ENCODE measurements around the gene SRC.

Gene SRC

DNA sequence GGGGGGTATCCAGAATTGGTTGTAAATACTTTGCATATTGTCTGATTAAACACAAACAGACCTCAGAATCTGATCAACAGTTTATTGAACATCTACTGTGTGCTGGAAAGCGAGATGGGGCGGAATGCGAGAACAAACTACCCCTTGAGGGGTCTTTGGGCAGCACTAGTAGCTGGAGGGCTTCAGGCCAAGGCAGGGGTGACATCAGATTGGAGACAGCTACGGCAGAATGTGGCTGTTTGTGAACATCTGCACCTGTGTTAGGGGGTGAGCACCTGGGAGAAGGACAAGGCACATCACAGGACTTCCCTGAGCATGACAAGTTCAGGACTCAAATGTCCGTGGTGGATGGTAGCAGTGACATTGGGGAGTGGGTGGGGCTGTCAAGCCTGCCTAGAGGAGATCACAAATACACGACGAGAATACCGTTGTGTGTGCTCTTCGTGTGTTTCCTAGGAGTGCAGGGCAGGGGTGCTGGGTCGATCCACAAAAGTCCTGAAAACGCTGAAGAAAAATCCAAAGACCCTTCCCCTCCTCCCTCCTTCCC is 59.5 kb downstream of the SRC start:
- DNase-seq (ENCODE audit: low spot score), result no peak
- TF ChIP-seq, protein P1, sequence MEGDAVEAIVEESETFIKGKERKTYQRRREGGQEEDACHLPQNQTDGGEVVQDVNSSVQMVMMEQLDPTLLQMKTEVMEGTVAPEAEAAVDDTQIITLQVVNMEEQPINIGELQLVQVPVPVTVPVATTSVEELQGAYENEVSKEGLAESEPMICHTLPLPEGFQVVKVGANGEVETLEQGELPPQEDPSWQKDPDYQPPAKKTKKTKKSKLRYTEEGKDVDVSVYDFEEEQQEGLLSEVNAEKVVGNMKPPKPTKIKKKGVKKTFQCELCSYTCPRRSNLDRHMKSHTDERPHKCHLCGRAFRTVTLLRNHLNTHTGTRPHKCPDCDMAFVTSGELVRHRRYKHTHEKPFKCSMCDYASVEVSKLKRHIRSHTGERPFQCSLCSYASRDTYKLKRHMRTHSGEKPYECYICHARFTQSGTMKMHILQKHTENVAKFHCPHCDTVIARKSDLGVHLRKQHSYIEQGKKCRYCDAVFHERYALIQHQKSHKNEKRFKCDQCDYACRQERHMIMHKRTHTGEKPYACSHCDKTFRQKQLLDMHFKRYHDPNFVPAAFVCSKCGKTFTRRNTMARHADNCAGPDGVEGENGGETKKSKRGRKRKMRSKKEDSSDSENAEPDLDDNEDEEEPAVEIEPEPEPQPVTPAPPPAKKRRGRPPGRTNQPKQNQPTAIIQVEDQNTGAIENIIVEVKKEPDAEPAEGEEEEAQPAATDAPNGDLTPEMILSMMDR (IDR thresholded peaks at IDR 0.05; ENCODE audit: extremely low read depth, missing control alignments), result no peak

DNA sequence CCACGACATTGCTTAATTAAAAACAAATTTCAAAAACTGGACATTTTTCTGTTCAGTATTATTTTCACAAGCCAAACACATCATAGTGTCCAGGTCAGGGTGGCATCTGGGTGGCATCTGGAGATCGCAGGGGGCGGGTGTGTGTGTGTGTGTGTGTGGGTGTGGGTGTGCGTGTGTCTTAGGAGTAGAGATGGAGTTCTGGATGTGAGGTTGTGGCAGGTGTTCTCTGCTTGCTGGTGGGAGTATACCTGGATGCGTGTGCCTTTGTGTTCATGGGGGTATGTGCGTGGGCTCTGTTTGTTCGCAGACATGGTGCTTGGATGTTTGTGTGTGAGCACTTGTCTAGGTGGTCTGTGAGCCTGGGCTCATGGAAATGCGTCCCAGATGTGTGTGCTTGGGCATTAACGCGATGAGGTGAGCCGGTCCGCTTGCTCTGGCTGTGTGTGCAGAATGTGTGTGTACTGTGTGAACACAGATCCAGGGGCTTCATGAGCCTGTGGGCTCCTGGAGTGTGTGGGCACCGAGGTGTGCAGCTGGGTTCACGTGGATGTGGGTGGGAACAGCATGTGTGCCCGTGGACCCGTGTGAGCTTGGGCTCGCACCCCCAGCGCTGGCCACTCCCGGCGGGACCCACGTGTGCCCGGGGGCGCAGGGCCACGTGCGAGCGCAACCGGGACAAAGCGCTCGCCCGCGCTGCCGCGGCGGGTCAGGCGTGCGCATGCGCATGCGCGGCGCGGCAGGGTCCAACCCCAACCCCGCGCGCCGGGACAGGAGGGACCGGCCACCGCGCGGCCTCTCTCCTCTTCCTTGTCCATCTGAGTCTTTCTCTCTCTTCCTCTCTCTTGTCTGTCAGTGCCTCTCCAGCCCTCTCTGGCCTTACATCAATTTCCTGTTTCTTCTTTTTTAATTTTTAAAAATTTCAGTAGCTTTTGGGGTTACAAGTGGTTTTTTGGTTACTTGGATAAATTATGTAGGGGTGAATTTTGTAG is 60.4 kb downstream of the SRC start:
- TF ChIP-seq, protein P1 (IDR thresholded peaks at IDR 0.05; ENCODE audit: extremely low read depth, missing control alignments), result no peak
- peak; percentile 89 for DNase-seq (ENCODE audit: low spot score)

DNA sequence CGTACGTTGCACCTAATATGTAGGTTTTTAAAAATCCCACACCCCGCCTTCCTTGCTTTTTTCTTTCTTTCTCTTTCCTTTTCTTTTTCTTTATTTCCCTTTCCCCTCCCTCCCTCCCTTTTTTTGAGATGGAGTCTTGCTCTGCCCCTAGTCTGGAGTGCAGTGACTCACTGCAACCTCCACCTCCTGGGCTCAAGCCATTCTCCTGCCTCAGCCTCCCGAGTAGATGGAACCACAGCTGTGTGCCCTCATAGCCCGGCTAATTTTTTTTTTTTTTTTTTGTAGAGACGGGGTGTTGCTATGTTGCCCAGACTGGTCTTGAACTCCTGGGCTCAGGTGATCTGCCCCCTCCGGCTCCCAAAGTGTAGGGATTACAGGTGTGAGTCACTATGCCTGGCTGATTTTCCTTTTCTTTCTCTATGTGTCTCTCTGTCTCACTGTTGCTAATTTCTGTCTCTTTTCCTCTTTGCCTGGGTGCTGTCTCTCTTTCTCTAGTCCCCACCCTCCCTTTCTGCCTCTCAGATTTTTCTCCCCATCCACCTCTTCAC is 61.2 kb downstream of the SRC start:
- TF ChIP-seq, protein P1 (IDR thresholded peaks at IDR 0.05; ENCODE audit: extremely low read depth, missing control alignments), result no peak
- DNase-seq (ENCODE audit: low spot score), result no peak

DNA sequence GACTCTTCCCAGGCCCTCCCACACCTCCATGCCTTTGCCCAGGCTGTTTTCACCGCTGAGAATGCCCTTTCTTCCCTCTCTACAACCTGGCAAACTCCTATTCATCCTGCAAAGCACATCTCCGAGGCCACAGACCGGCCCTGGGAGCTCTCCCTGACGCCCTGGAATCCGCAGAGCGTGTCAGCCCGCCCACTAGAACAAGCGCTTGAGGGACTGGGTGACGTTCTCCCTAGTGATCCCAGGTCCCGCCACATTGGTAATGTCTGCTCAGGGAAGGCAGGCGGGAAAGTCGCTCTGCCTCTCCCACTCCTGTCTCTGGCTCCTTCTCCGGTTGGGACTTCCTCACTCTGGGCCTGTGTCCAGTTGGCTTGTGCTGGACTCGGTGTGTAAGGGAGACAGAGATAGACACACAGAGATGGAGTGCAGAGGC is 61.6 kb downstream of the SRC start:
- TF ChIP-seq, protein P1 (IDR thresholded peaks at IDR 0.05; ENCODE audit: extremely low read depth, missing control alignments), result no peak
- no peak for DNase-seq (ENCODE audit: low spot score)

DNA sequence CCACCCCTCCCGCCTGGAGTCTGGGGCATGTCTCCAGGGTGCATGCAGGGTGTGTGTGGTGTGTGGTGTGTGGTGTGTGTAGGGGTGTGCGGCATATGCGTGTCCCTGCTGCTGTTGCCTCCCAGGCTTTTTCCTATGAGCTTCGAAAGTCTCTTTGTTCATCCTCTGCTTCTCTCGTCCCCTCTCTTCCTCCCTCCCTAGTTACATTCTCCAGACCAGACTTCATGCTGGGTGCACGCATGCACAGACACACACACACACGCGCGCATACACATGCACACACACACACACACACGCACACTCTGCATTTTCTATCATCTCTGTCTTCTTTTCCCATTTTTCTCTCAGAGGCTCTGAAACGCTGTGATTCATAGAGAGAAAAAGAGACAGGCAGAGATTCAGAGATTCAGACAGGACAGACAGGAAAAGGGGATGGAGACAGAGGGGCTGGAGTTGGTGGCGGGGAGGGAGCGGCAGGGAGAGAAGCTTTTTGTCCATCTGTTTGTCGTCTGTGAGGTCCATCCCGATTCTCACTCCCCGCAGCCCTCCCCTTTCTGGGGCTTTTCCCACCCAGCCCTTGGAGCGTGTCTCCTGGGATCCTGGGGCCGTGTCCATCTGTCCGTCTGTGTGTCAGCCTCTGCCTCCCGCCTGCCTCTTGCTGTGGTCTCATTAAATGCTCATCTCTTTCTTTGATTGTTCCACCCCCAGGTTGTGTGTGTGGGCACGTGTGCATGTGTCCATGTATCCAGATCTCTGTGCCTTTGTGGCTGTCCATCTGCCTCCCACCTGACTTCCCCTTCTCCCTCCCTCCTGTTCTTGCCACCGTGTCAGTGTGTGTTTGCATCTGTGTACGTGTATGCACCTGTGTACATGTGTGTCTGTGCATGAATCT is 62.6 kb downstream of the SRC start:
- no peak for DNase-seq (ENCODE audit: low spot score)
- TF ChIP-seq, protein P1 (IDR thresholded peaks at IDR 0.05; ENCODE audit: extremely low read depth, missing control alignments), result no peak

DNA sequence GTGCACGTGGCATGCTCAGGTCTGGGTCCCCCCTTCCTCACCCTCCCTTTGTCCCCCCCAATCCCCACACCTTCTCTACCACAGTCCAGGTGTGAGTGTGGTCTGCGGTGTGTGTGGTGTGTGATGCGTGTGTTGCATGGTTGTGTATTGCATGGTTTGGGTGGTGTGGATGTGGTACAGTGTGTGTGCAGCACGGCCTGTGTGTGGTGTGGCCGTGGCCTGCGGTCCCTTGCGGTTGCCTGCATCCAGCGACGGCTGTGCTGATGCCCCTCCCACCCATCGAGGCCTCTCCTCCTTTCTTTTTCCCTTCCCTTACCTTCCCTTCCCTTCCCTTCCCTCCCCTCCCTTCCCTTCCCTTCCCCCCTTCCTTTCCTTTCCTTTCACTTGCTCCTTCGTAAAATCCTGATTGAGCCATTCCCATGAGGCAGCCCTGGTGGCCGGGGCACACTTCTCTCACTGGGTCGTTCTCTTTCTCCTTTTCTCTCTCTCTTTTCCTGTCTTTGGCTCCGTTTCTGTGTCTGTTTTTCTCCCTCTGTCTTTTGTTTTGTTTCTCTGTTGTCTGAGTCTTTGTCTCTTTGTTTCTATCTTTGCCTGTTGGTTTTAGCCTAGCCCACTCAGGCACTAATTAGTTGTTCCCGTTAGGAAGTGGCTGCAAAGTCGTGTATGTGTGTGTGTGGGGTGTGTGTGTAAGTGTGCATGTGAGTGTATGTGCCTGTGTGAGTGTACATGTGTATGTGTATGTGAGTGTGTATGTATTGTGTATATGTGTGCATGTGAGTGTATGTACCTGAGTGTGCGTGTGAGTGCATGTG is 65.7 kb downstream of the SRC start:
- DNase-seq (ENCODE audit: low spot score), result no peak
- TF ChIP-seq, protein P1 (IDR thresholded peaks at IDR 0.05; ENCODE audit: extremely low read depth, missing control alignments), result no peak

Measured in GM20000 (cell line).